Measurements from ENCODE around the gene RNF40.

DNA sequence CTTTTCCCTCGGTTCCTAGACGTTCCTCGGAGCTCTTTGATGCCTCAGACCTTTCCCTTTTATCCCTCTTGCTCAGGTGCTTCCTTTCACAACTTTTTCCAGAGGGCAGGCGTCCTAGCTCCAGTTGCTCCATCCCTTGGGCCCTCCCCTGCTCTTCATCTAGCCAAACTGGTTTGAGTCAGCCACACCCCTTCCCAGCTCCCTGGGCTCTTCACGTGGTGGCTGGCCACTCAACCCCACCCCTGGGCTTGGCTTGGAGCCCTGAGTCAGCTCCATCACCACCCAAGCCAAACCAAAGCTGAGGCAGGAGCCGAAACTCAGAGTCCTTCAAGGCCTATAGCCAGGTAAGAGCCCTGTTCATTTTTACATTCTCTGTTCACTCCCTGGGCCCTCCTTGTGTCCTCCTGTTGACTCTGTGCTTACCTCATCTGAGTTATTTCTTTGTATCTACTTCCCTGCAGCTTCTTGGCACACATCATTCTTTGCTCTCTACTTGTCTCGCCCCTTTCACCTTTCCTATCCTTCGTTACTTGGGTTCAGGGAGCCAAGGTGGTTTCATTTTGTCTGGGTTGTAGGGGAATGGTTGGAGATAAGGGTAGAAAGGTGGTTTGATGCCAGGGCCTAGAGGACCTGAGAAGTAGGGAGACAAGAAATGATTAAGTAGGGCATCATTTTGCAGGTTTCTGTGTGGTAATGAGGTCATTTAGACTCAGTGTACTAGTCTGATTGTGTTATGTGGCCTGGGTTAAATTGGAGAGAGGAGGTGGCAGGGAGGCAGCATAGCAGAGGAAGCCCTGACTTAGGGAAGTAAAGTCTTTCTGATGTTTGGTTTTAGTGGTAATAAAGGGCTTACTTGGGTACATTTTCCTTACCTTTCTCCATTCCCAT is 21.5 kb upstream of the RNF40 start:
- no peak for TF ChIP-seq EZH2 (IDR thresholded peaks at IDR 0.05; ENCODE audit: low read length)
- TF ChIP-seq, protein P1, sequence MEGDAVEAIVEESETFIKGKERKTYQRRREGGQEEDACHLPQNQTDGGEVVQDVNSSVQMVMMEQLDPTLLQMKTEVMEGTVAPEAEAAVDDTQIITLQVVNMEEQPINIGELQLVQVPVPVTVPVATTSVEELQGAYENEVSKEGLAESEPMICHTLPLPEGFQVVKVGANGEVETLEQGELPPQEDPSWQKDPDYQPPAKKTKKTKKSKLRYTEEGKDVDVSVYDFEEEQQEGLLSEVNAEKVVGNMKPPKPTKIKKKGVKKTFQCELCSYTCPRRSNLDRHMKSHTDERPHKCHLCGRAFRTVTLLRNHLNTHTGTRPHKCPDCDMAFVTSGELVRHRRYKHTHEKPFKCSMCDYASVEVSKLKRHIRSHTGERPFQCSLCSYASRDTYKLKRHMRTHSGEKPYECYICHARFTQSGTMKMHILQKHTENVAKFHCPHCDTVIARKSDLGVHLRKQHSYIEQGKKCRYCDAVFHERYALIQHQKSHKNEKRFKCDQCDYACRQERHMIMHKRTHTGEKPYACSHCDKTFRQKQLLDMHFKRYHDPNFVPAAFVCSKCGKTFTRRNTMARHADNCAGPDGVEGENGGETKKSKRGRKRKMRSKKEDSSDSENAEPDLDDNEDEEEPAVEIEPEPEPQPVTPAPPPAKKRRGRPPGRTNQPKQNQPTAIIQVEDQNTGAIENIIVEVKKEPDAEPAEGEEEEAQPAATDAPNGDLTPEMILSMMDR (optimal IDR thresholded peaks at IDR 0.05 in 1 of 3, IDR thresholded peaks at IDR 0.05 in 1 of 3, conservative IDR thresholded peaks at IDR 0.05 in 1 of 3; ENCODE audit: extremely low read depth in 1 of 3, insufficient read depth in 2 of 3, low read length in 3 of 3), result no peak

Measured in keratinocyte (primary cell).